K562 (cell line): Measurements from ENCODE around the gene GALNS. TPM values are rescaled to one million over a fixed set of nuclear protein-coding genes. Genes with fewer than 3 reads are reported as not detected.

Source experiments
- ASH1L ChIP-seq: fragments of 450-650 bp; IDR thresholded peaks from 2 replicates; pipeline ENCODE4 v1.6.1; 2018; ENCODE audit warnings: borderline replicate concordance, mild to moderate bottlenecking, low read depth; ENCODE audit not compliant: partially characterized antibody
- CHD1 ChIP-seq: fragments of 200-600 bp; sonication (generic); IDR thresholded peaks from one replicate; pipeline ENCODE4 v1.6.1; 2012; ENCODE audit warnings: mild to moderate bottlenecking, moderate library complexity, low read length, inconsistent platforms
- E4F1 ChIP-seq: fragments of 250-450 bp; sonication (Bioruptor Pico); IDR thresholded peaks from 2 replicates; pipeline ENCODE4 v1.5.0; 2021; ENCODE audit warnings: mild to moderate bottlenecking, borderline replicate concordance
- EZH2 ChIP-seq: IDR thresholded peaks from 2 replicates; pipeline ENCODE4 v1.6.1; 2012; ENCODE audit warnings: low read depth, mild to moderate bottlenecking, inconsistent platforms, low read length, borderline replicate concordance
- KLF6 ChIP-seq: fragments of 250-450 bp; sonication (Bioruptor Pico); IDR thresholded peaks from 2 replicates; pipeline ENCODE4 v1.4.0; 2020; ENCODE audit warnings: mild to moderate bottlenecking, moderate library complexity, borderline replicate concordance
- POLR2G ChIP-seq: fragments of 200-400 bp; formaldehyde crosslinking; IDR thresholded peaks from 2 replicates; pipeline ENCODE4 v1.6.1; 2017; ENCODE audit warnings: low read depth, mild to moderate bottlenecking, antibody characterized with exemption, low read length, moderate library complexity
- PURB ChIP-seq: sonication (generic); formaldehyde crosslinking; IDR thresholded peaks from 2 replicates; pipeline ENCODE4 v1.9.0; 2021; ENCODE audit warnings: low read depth, mild to moderate bottlenecking, missing genetic modification reagents
- SETDB1 ChIP-seq: IDR thresholded peaks from one replicate; pipeline ENCODE4 v1.6.1; 2012; ENCODE audit warnings: low read length, control low read depth, inconsistent platforms
- SPI1 ChIP-seq: IDR thresholded peaks from 2 replicates; pipeline ENCODE4 v1.6.1; 2011; ENCODE audit warnings: low read depth, low read length, control low read depth, borderline replicate concordance
- THAP7 ChIP-seq: fragments of 250-450 bp; sonication (Bioruptor Pico); IDR thresholded peaks from 2 replicates; pipeline ENCODE4 v1.5.0; 2021
- ZBTB33 ChIP-seq: sonication (generic); formaldehyde crosslinking; IDR thresholded peaks from 2 replicates; pipeline ENCODE4 v1.8.1; 2023; ENCODE audit warnings: mild to moderate bottlenecking, missing genetic modification reagents
- ZBTB34 ChIP-seq: fragments of 250-450 bp; sonication (Bioruptor Pico); IDR thresholded peaks from 2 replicates; pipeline ENCODE4 v1.8.0; 2021; ENCODE audit warnings: mild to moderate bottlenecking, moderate library complexity
- ZBTB5 ChIP-seq: fragments of 450-650 bp; IDR thresholded peaks from 2 replicates; pipeline ENCODE4 v1.6.1; 2017; ENCODE audit warnings: antibody characterized with exemption
- ZNF57 ChIP-seq: fragments of 450-650 bp; formaldehyde crosslinking; IDR thresholded peaks from 2 replicates; pipeline ENCODE4 v1.4.0; 2020; ENCODE audit warnings: mild to moderate bottlenecking, moderate library complexity
- ZNF655 ChIP-seq: fragments of 250-450 bp; sonication (Bioruptor Pico); IDR thresholded peaks from 2 replicates; pipeline ENCODE4 v1.5.0; 2021
- ZNF76 ChIP-seq: fragments of 250-450 bp; sonication (Bioruptor Pico); IDR thresholded peaks from 2 replicates; pipeline ENCODE4 v1.4.0; 2020; ENCODE audit warnings: mild to moderate bottlenecking, moderate library complexity, borderline replicate concordance
- ZNF778 ChIP-seq: fragments of 450-650 bp; formaldehyde crosslinking; IDR thresholded peaks from 2 replicates; pipeline ENCODE4 v1.4.0; 2020; ENCODE audit warnings: mild to moderate bottlenecking, moderate library complexity
- polyA plus RNA-seq, 8 experiments: library from polyadenylated mRNA; depleted of rRNA in 4 of 8; stranded (reverse) in 5 of 8; unstranded in 3 of 8; fragments of >200 nt; fragmentation: Nextera tagmentation in 2 of 8; fragmentation: Illumina TruSeq in 1 of 8; extraction: Ambion mirVana in 2 of 8; extraction: Trizol in 1 of 8; gene quantifications; 2 replicates each; pipeline versions ENCODE4 v1.2.1 to v1.2.3, GENCODE V29; 2011 to 2014; ENCODE audit warnings: inconsistent platforms in 1 of 8, missing spikeins in 1 of 8
- total RNA-seq, 7 experiments: library from RNA; depleted of rRNA in 6 of 7; stranded (reverse); fragments of >200 nt in 6 of 7; fragmentation: Illumina TruSeq in 2 of 7; extraction: Trizol in 2 of 7; gene quantifications; 2 replicates each; pipeline versions ENCODE4 v1.2.1 to v1.2.3, GENCODE V29; 2011 to 2021; ENCODE audit warnings: low replicate concordance in 1 of 7

The GALNS gene
- total and polyA plus RNA-seq, 9 of the 15 experiments (the other 6 are each of a cell fraction or from before 2014, with no cell fraction given): 0.38 to 13.2 (median 4.3) TPM

- TF ChIP-seq ZBTB5 (no peak), ZBTB33 (CRISPR knock-in tag) (peak; percentile 55; the same call in 1 of the 2 replicates), SPI1 (no peak), ZNF778 (CRISPR knock-in tag) (no peak), ZNF655 (CRISPR knock-in tag) (no peak), E4F1 (CRISPR knock-in tag) (no peak), KLF6 (no peak), CHD1 (no peak), PURB (no peak), ZNF76 (CRISPR knock-in tag) (no peak), ASH1L (no peak), ZBTB34 (CRISPR knock-in tag) (no peak), POLR2G (peak; percentile 38), EZH2 (no peak), THAP7 (CRISPR knock-in tag) (no peak), SETDB1 (no peak), ZNF57 (CRISPR knock-in tag) (no peak)
Observed at GRCh38 chr16:88883117-88883895, 26.6 kb upstream of the GALNS start (continued).
